HG02840 (cell line): ENCODE measurements around the gene KRTAP19-1.
"Not testable (repeated sequence)": the region's sequence is repeated elsewhere in the genome, so short reads cannot be mapped to it uniquely, and the experiment has no call there.

ENCODE experiments used
- ATAC-seq: cut with Tn5 transposase; IDR thresholded peaks from one replicate; pipeline ENCODE4 v1.9.1; 2021; ENCODE audit warnings: mild to moderate bottlenecking, moderate library complexity, moderate number of reproducible peaks; ENCODE audit not compliant: unreplicated experiment, low FRiP score

KRTAP19-1 gene

GRCh38 chr21:30480145-30480544, at the start of gene KRTAP19-1:
KRTAP19-1 (minus strand) TSS chr21:30480367; CDS start chr21:30480317, 50 bp downstream.
- no peak for ATAC-seq

- ATAC-seq: no peak
These were observed 38.7 kb upstream of the KRTAP19-1 start for GRCh38 chr21:30518876-30519275.

GRCh38 chr21:30515681-30516080, 35.5 kb upstream of the KRTAP19-1 start:
- no peak for ATAC-seq

GRCh38 chr21:30505621-30506205, 25.5 kb upstream of the KRTAP19-1 start:
- not testable (repeated sequence) for ATAC-seq

GRCh38 chr21:30502041-30502440, 21.9 kb upstream of the KRTAP19-1 start, which contains the start of gene KRTAP19-5:
KRTAP19-5 (minus strand) TSS chr21:30502141; CDS start chr21:30502090, 51 bp downstream.
- ATAC-seq: no peak

GRCh38 chr21:30497065-30497464, 16.9 kb upstream of the KRTAP19-1 start, which contains the start of gene KRTAP19-4:
KRTAP19-4 (minus strand) TSS chr21:30497165; CDS start chr21:30497110, 55 bp downstream.
- ATAC-seq: no peak

- ATAC-seq: no peak
These were observed 11.8 kb upstream of the KRTAP19-1 start, which contains the start of gene KRTAP19-3 for GRCh38 chr21:30491963-30492428. KRTAP19-3 (minus strand) TSS chr21:30492013; CDS start chr21:30491957, 56 bp downstream.

- no peak for ATAC-seq
These were observed 7.2 kb upstream of the KRTAP19-1 start, which contains the start of gene KRTAP19-2 for GRCh38 chr21:30487336-30487735. KRTAP19-2 (minus strand) TSS chr21:30487436; CDS start chr21:30487348, 88 bp downstream.

GRCh38 chr21:30486180-30486579, 6.0 kb upstream of the KRTAP19-1 start:
- ATAC-seq: no peak

- no peak for ATAC-seq
These were observed 2.0 kb upstream of the KRTAP19-1 start for GRCh38 chr21:30482130-30482529.

GRCh38 chr21:30479259-30479658, 908 bp downstream of the KRTAP19-1 start:
- ATAC-seq: no peak

GRCh38 chr21:30478004-30478403, 2.2 kb downstream of the KRTAP19-1 start:
- no peak for ATAC-seq

GRCh38 chr21:30468900-30469714, 11.1 kb downstream of the KRTAP19-1 start:
- ATAC-seq: no peak

- ATAC-seq: no peak
These were observed 16.5 kb downstream of the KRTAP19-1 start for GRCh38 chr21:30463713-30464112.

- no peak for ATAC-seq
These were observed 31.7 kb downstream of the KRTAP19-1 start for GRCh38 chr21:30448514-30448913.

GRCh38 chr21:30447056-30447455, 33.1 kb downstream of the KRTAP19-1 start:
- no peak for ATAC-seq

GRCh38 chr21:30444204-30444603, 36.0 kb downstream of the KRTAP19-1 start:
- ATAC-seq: no peak

GRCh38 chr21:30443226-30443625, 36.9 kb downstream of the KRTAP19-1 start:
- no peak for ATAC-seq

- no peak for ATAC-seq
These were observed 40.2 kb downstream of the KRTAP19-1 start, which contains the start of gene KRTAP15-1 for GRCh38 chr21:30439975-30440374. KRTAP15-1 (plus strand) TSS chr21:30440275; CDS start chr21:30440328, 53 bp downstream.

GRCh38 chr21:30437010-30437565, 43.1 kb downstream of the KRTAP19-1 start:
- ATAC-seq: no peak
